Measurements from ENCODE around the gene WDR59.

GRCh38 chr16:74842413-74842812 is 142.5 kb downstream of the WDR59 start:
- TF ChIP-seq, protein P1, sequence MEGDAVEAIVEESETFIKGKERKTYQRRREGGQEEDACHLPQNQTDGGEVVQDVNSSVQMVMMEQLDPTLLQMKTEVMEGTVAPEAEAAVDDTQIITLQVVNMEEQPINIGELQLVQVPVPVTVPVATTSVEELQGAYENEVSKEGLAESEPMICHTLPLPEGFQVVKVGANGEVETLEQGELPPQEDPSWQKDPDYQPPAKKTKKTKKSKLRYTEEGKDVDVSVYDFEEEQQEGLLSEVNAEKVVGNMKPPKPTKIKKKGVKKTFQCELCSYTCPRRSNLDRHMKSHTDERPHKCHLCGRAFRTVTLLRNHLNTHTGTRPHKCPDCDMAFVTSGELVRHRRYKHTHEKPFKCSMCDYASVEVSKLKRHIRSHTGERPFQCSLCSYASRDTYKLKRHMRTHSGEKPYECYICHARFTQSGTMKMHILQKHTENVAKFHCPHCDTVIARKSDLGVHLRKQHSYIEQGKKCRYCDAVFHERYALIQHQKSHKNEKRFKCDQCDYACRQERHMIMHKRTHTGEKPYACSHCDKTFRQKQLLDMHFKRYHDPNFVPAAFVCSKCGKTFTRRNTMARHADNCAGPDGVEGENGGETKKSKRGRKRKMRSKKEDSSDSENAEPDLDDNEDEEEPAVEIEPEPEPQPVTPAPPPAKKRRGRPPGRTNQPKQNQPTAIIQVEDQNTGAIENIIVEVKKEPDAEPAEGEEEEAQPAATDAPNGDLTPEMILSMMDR (IDR thresholded peaks at IDR 0.05) = no peak
- no peak for TF ChIP-seq EP300 (IDR thresholded peaks at IDR 0.05)
